ENCODE data around the gene GLB1L2.

GLB1L2 gene

GRCh38 chr11:134416726-134417125 is 84.9 kb downstream of the GLB1L2 start:
- DNase-seq (ENCODE audit: insufficient read length, low spot score): no peak
- FAIRE-seq: no peak

GRCh38 chr11:134417871-134418840 is 86.4 kb downstream of the GLB1L2 start:
- FAIRE-seq (no peak), DNase-seq (ENCODE audit: insufficient read length, low spot score) (no peak)

GRCh38 chr11:134423106-134423505 is 91.3 kb downstream of the GLB1L2 start:
- FAIRE-seq: no peak

GRCh38 chr11:134425413-134425812 is 93.6 kb downstream of the GLB1L2 start:
- DNase-seq (ENCODE audit: insufficient read length, low spot score) (no peak), FAIRE-seq (no peak)

More at GRCh38 chr11:134423106-134423505, 91.3 kb downstream of the GLB1L2 start:
- no peak for DNase-seq (ENCODE audit: insufficient read length, low spot score)

All from GM19239 (cell line).